Left renal pelvis (tissue), 4 donors: ENCODE results near the gene C1orf105. TPM values are rescaled to one million over a fixed set of nuclear protein-coding genes. Genes with fewer than 3 reads are reported as not detected.

Experiments used
- DNase-seq, 4 donors: peaks; one replicate each; pipeline ENCODE4 v3.0.0-alpha.2; 2013; ENCODE audit warnings: low read depth in 4 of 4, low spot score in 3 of 4
- polyA plus RNA-seq, 4 donors: library from polyadenylated mRNA; unstranded; fragments of 120-200 nt; gene quantifications; one replicate each; pipeline ENCODE4 v1.2.1, GENCODE V29; 2013; ENCODE audit not compliant: insufficient read length in 4 of 4

Gene C1orf105
- polyA plus RNA-seq, 4 donors, result not detected

DNA sequence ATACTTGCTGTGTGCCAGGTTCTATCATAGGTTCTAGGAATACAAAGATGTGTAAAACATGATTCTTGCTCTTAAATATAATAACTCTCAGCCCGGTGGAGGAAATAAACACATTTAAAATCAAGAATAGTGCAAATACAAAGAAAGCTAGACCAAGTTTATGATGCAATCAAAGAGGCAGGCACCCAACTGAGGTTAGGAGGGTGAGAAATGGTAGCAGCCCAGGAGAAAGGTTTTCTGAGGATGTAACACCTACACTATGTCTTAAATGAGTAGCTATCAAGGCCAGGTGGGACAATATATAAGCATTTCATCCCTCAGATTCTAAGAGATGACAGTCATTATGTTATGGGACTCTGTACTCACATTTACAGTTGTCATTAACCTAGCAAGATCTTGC lies 33.1 kb downstream of the C1orf105 start:
- DNase-seq, result no peak

DNA sequence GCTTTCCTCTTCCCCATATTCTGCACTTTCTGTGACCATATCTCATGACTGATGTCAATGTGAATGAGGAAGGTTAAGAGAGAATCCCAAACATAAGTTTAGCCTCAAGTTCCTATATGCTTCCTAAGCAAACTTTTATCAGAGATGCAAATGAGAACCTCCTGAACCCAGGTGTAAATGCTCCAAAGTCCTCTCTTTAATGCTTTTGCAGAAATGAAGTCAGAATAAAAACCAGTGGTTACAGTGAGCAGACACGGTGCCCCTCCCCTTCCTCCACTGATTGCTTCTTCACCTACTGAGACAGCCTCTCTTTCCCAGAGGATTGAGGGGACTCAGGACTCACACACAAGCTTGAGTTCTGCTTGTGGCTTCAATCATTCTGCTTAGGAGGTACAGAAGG lies 35.0 kb downstream of the C1orf105 start:
- DNase-seq, result no peak

DNA sequence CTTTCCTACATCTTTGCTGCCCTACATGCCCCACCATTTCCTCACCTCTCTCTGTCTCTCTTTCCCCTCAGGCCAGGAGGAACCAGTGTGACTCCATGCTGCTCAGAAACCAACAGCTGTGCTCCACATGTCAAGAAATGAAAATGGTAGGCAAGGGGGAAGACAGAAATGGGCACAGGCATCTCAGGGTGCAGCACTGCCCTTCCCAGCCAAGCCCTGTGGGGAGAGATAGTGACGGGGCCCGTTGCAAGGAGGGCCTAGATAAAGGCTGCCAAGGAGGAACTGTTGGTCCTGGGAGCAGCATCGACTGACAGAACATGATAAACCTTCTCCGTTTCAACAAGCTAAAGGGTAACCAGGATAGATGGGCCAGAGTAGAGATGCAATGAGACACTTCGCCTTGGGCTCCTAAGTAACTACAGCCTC lies 35.9 kb downstream of the C1orf105 start:
- DNase-seq, result no peak

DNA sequence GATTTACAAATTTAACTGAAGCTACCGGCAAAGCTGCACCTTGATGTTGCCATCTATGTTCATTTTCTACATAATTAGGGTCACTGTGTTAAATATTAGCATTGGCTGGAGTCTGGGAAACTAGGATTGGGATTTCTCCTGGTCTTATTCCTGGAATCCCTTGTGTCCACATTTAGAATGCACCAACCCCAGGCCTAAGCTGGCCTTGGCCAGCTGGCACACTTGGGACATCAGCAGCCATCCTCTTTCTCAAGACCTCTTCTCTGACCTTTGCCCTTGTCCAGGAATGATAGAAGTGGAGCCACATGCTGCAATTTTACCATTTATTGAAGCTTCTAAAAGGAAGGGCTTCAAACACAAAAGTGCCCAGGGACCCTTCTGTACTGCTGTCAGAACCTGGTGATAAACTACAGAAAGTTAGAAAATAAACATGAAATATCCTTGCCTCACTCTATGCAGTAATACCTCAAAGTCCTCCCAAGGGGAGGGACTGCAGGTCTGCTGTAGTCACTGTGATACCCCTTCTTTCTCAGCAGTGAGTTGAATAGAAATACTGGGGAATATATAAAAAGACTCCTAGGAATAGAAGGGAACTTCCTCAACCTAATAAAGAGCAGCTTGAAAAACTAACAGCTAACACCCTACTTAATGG lies 37.1 kb downstream of the C1orf105 start:
- no peak for DNase-seq

DNA sequence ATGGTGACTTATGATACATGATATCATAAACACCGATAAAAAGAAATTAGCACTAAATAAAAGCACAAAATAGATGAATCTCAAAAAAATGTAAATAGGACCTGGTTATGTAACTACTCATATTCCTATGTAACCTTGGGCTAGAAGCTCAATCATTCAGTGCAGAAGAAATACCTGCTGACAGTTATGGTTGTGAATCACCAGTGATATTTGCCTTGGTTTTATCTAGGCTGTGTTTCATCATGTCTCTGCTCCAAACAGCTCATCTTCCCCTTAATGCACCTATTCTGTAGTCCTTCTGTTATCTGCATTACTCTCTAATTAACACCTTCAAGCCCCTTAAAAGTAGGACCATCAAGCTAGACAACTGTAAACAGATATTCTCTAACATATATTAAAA lies 39.7 kb downstream of the C1orf105 start:
- no peak for DNase-seq

DNA sequence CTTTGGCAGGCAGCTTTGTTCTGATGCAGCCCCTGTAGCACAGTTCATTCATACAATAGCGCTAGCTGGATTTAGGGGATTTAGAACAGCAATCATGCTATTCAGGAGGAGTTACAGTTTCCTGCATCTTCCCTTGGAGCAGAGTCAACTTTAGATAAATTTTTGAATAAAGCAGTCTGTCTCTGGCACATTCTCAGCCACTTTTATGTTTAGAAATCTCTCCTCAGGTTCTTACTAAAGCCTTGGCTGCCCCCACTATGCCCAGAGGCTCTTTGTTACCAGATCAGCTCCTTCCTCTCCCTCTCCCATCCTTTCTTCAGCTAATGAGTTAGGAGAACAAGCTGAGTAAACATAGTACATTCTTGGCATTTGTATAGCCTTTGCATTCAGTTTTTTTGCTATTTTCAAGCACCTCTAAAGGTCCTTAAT lies 40.4 kb downstream of the C1orf105 start:
- no peak for DNase-seq

DNA sequence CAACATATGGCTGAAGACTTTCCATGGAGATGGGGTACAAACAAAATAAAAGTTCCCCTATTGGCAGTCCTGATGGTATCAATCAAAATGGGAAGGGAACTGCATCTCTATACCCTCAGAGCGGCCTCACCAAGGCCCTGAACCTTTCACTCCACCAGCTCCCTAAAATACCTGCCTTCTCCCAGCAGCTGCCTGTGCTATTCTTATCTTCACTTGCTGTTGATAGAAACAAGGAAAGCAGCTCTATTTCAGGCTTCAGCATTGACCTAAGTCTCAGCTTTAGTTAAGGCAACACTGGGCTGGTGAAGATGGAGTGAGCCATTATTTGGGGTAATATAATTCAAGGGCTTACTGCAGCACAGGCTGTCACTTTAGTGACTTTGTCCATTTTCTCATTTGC lies 45.1 kb downstream of the C1orf105 start:
- no peak for DNase-seq

DNA sequence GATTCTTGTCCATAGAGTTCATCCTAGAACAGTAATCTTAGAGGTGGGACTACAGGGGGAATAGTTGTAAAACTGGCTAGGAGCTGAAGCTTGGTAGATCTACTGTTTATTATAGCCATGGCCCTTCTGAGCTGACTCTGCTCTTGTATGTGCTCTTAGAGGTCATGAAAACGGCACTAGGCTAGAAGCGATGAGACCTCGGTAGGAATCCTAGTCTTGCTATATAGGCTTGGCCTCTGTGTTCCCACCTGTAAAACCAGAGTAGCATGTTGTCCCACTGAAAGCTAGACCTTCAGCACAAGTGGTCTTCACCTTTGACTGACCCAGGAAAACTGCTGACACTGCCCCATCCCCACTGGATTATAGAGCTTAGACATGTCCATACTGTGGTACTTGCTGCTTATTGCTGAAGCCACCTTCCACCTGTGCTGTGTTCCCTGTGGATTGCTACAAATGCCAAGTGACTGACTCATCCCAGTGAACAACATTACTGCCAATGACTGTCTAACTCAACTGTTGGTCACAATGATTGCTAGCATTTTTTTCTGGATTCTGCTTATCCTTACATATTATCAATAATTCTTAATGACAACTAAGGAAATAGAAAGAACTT lies 46.4 kb downstream of the C1orf105 start:
- no peak for DNase-seq

DNA sequence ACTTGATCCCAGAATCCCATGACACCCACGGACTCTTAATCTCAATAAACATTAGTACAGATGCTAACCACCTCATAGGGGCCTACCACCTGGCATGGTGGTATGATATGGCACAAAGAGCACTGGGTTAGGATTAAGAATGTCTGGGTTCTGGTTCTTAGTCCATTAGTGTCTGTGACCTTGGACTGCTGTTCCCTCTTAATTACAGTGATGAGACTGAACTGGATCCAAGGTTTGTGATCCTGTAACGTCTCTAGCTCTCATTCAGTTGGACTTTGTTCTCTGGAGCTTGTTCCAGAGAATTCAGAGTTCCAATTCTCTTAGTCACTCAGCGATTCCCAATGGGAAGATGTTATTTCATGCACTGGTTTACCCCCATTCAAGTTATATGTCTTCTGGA lies 47.0 kb downstream of the C1orf105 start:
- DNase-seq, result no peak

DNA sequence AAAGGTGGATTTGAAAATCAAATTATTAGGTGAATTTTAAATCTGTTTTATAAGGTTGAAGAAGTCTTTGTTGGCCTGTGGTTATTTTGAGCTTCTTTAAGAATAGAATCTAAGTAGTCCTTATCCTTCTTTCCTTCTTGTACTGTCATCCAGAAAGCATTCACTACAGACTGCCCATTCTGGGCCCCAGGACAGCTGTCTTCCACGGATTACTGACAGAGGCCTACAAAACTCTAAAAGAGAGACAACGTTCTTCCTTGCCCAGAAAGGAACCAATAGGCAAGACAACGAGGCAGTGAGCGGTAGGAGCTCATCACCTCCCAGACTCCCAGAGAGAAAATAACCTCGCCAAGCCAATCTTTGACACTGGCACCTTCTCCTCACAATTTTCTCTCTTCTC lies 47.8 kb downstream of the C1orf105 start:
- DNase-seq, result no peak

DNA sequence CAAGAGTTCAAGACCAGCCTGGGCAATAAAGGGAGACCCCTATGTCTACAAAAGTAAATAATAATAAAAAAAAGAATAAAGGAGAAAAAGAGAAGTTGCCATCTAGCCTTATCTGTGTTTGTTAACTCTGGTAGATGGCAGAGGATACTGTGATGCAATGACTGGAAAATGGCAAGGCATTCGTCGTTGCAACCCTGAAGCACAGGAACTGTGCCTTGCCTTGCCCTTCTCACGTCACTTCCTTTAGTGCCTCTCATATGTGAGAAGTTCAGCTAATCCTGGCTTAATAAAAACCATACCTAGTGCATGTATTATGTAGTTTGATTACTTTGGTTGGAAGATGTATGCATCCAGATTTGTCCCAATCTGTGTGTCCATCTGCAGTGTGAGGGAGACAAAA lies 49.2 kb downstream of the C1orf105 start:
- DNase-seq, result no peak

DNA sequence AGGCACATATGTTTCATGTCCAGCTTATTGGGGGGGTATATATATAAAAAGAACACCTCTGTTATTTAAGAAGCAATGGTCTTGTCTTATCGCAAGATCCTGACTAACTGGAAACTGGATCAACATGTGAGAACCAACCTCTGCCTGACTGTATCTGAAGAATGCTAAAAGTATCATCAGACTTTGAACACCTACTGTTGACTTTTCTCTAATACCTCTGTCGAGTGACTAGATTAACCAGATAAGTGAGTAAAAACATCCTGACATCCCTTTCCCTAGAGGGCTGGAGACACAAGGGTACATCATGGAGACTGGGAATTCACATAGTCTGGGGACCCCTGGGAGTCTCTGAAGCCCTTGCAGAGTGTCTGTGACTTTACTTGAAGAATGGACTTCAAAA lies 49.7 kb downstream of the C1orf105 start:
- no peak for DNase-seq

DNA sequence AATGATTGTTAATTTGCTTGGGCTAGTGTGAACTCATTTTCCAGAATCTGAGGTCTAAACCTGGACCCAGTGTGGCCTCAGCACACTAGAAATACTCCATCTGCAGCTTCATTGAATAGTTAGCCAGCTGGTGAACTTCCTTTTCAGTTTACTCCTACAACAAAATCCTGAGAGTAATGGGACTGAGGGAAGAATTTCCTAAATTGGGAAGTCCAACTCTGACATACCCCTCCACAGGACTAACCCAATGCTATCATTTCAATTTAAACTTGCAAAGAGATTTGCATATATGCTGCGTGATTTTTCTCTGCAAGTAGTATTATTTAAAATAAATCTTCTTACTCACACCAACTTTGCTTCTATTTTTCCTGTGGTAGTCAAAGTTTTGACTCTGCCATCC lies 51.2 kb downstream of the C1orf105 start:
- no peak for DNase-seq

DNA sequence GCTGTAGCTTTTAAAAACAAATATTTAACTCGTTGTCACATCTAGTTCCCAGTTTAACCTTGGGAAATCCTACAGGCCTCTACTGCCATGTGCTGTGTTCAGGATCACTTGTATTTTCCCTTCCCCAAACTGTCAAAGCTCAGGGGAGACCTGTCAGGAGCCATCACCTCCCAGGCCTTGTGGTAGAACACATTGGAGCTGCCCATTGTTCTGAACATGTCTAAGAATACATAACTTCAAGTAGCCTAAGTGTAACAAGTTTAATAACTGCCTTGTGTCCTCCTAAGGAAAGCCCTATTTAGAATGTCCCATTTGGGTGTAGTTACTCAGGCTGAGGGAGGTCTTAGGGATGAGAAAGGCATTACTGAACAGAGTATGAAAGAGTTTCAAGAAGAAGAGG lies 52.0 kb downstream of the C1orf105 start:
- DNase-seq, result no peak

DNA sequence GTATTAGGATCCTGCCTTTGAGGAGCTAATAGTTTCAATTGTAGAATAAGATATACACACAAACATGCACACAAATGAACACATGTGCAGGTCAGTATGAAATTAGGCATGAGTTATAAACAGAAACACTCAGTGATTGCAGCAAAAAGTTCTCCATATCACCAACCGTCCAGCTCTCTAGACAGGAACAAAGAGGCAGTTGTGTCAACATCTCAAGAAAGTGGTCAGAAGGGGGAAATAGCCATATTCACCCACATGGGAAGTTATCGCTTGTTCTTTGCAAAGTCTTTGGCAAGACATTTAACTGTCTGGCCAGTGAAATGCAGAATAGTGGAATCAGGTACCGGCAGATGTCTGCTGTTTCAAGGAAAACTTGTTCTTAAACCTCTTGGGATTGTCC lies 52.8 kb downstream of the C1orf105 start:
- DNase-seq, result no peak

DNA sequence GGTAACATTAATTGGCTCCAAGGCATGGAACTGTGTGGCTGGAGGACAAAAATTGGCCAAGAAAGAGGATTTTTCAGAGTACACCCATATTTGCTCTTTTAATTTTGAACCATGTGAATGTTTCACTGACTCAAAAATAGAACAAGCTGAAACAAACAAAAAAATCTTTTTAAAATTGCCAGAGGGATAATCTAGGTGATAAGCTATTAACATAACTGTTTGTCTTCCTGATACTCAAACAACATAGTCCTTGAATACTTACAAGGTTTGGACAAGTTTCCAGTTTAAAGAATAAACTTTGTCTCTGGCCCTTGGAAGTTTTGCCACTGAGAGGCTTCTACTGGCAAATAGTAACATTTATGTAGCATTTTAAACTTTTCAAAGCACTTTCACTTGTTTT lies 53.4 kb downstream of the C1orf105 start:
- no peak for DNase-seq

DNA sequence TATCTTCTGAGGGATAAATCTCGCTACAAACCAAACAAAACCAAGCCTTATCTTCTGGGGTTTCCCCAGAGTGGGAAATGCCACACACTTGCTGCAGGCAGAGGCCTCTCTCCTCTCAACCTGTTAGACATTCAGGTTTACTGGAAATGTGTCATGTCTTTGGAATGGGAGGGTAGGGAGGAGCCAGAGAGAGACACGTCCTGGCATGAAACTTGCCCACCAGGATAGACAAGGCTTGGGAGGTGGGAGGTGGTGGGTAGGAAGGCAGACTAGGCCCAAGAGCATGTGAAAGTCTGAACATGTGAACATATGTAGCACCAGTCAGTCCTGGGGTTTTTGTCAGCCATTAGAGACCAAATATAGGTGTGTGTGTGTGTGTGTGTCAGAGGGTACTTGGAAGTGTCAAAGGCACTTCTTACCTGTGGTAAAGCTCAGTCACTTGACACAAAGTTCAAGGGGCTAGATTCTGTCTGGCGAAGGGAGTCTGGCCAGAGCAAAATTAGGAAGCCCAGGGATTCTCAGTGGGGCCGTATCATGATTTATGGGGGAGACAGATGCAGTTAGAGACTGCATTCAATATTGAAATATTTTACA lies 55.8 kb downstream of the C1orf105 start:
- no peak for DNase-seq

DNA sequence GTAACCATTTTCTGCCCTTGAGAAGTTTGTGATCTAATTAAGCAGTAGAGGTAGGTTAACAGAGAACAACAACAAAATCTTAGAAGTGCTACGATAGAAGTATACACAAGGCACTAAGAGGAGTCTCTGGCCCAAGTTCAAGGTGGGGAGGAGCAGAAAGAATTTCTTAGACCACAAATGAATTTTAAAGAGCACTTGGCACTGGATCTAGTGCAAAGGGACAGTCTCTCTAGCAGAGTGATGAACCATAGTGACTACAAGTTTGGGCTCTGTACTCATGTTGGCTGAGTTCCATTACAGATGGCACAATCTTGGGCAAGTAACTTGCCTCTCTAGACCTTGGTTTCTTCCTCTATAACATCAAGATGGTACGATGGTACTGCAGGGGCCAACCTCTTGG lies 56.7 kb downstream of the C1orf105 start:
- DNase-seq, result no peak

DNA sequence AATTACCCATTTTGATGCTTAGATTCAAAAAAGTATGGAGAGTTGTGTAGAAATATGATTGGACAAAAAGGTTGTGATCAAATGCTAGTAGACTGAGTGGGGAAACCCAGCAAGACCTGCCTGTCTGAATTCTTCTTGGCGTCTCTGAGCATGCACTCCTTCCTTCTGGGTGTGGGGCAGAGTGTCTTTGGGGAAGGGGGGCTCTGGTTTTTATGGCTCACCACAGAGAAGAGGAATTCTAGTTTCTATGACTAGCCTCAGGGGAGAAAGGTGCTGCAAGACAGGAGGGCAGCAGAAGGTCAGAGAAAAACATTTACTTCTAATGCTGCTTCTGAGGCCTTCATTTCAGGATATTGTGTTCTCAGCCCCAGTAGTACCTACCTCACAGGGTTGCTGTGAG lies 57.3 kb downstream of the C1orf105 start:
- DNase-seq, result no peak

DNA sequence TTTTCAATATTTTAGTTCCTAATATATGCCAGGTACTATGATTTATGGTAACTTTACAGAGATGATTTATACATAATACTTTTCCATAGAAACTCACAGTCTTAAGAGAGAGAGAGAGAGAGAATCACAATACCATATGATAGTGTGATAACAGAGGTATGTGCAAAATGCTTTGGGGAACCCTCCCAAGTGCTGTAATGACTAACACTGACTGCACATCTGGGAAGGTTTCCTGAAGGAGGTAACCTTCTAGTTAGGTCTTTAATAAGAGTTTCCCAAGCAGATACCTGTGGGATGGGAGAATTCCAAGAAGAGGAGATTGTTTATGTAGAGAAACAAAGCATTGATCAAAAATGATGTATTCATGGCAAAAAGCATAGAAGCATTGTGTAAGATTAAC lies 58.0 kb downstream of the C1orf105 start:
- DNase-seq, result no peak

DNA sequence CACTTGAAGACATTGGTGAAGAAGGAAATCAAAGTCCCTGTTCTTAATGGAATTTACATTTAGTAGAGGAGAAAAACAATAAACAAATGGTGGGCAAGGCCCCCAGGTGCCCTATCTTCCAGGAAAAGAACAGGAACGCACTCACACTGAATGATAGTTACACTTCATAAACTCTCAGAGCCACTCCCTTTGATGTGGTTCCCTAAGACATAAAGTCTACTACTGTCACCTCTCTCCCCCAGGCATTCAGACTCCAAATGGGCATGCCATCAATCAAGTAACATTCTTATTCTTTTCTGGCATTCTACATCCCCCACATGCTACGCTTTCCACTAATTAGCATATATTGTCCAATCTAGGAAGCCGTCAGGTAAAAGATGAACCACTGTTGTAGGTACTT lies 59.9 kb downstream of the C1orf105 start:
- no peak for DNase-seq

DNA sequence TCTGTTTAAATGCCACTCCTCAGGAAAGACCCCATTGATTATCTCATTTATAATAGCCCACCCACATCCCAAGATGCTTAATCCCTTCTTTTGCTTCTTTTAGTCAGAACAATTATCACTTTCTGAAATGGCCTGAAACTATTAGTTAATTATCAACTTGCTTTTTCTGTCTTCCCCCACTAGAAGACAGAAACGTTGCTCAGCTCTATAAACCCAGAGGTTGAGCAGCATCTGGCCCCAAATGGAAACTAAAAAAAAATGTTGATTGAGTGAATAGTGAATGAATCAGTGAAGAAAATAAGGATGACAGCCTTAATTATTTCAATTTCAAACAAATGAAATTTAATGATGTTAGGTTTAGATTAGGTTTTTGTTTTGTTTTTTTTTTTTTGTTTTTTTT lies 61.6 kb downstream of the C1orf105 start:
- no peak for DNase-seq
